Mesenchymal stem cell (in vitro differentiated cells and primary cell): ENCODE results near the gene IL5RA.

Experiments used
- DNase-seq: peaks from one replicate; pipeline ENCODE4 v3.0.0-alpha.2; 2013
- H2AFZ ChIP-seq: one replicate; pipeline ENCODE4 v1.6.1; 2013; ENCODE audit warnings: low read depth, mild to moderate bottlenecking, control low read depth, inconsistent platforms, low read length, moderate library complexity
- H2AK5ac ChIP-seq: 2 replicates; pipeline ENCODE4 v1.6.1; 2013; ENCODE audit warnings: low read length, moderate library complexity, mild to moderate bottlenecking, inconsistent platforms; ENCODE audit not compliant: severe bottlenecking
- H2BK120ac ChIP-seq: one replicate; pipeline ENCODE4 v1.6.1; 2013; ENCODE audit warnings: low read depth, mild to moderate bottlenecking, inconsistent platforms, low read length, moderate library complexity
- H2BK12ac ChIP-seq, 2 experiments: one replicate each; pipeline ENCODE4 v1.6.1; 2013; ENCODE audit warnings: inconsistent platforms in 2 of 2, low read length in 2 of 2, mild to moderate bottlenecking in 2 of 2, moderate library complexity in 2 of 2, control low read depth in 1 of 2
- H2BK15ac ChIP-seq: one replicate; pipeline ENCODE4 v1.6.1; 2013; ENCODE audit warnings: mild to moderate bottlenecking, low read depth, inconsistent platforms; ENCODE audit not compliant: poor library complexity, severe bottlenecking
- H2BK5ac ChIP-seq: 2 replicates; pipeline ENCODE4 v1.6.1; 2013; ENCODE audit warnings: low read depth, mild to moderate bottlenecking, low read length, control low read depth, inconsistent platforms; ENCODE audit not compliant: poor library complexity, severe bottlenecking
- H3K14ac ChIP-seq, 2 experiments: one replicate each; pipeline ENCODE4 v1.6.1; 2013; ENCODE audit warnings: inconsistent platforms in 2 of 2, low read length in 2 of 2, control low read depth in 1 of 2, mild to moderate bottlenecking in 1 of 2, moderate library complexity in 1 of 2
- H3K18ac ChIP-seq, 2 experiments: one replicate each; pipeline ENCODE4 v1.6.1; 2013; ENCODE audit warnings: inconsistent platforms in 2 of 2, low read length in 2 of 2, control low read depth in 1 of 2, low read depth in 1 of 2, mild to moderate bottlenecking in 1 of 2
- H3K23ac ChIP-seq, 2 experiments: one replicate each; pipeline ENCODE4 v1.6.1; 2013; ENCODE audit warnings: inconsistent platforms in 2 of 2, low read length in 2 of 2, mild to moderate bottlenecking in 2 of 2, moderate library complexity in 2 of 2, control low read depth in 1 of 2
- H3K27ac ChIP-seq: 2 replicates; pipeline ENCODE4 v1.5.1; 2013; ENCODE audit warnings: mild to moderate bottlenecking, moderate library complexity, low read length, control low read depth, inconsistent platforms; ENCODE audit not compliant: poor library complexity, severe bottlenecking
- H3K27me3 ChIP-seq, 2 experiments: 2 replicates each; pipeline versions ENCODE4 v1.6.1 to v1.7.0; 2013; ENCODE audit warnings: low read length in 2 of 2, mild to moderate bottlenecking in 2 of 2, moderate library complexity in 2 of 2, control low read depth in 1 of 2, inconsistent platforms in 1 of 2; ENCODE audit not compliant: control insufficient read depth in 1 of 2, insufficient read depth in 1 of 2
- H3K36me3 ChIP-seq, 2 experiments: 2 replicates each; pipeline versions ENCODE4 v1.6.1 to v1.7.0; 2013; ENCODE audit warnings: low read length in 2 of 2, control low read depth in 1 of 2, inconsistent platforms in 1 of 2, low read depth in 1 of 2, mild to moderate bottlenecking in 1 of 2; ENCODE audit not compliant: insufficient read depth in 2 of 2, control insufficient read depth in 1 of 2
- H3K4ac ChIP-seq, 2 experiments: one replicate each; pipeline ENCODE4 v1.6.1; 2013; ENCODE audit warnings: inconsistent platforms in 2 of 2, low read length in 2 of 2, mild to moderate bottlenecking in 2 of 2, moderate library complexity in 2 of 2, control low read depth in 1 of 2, low read depth in 1 of 2
- H3K4me1 ChIP-seq: 2 replicates; pipeline ENCODE4 v1.6.1; 2013; ENCODE audit warnings: low read depth, low read length, control low read depth; ENCODE audit not compliant: control insufficient read depth, insufficient read depth
- H3K4me2 ChIP-seq: 2 replicates; pipeline ENCODE4 v1.6.1; 2013; ENCODE audit warnings: low read length, mild to moderate bottlenecking, inconsistent platforms; ENCODE audit not compliant: poor library complexity, severe bottlenecking
- H3K4me3 ChIP-seq, 2 experiments: 2 replicates each; pipeline versions ENCODE4 v1.5.1 to v1.7.0; 2013; ENCODE audit warnings: low read length in 2 of 2, mild to moderate bottlenecking in 2 of 2, control low read depth in 1 of 2, low read depth in 1 of 2; ENCODE audit not compliant: insufficient read depth in 1 of 2
- H3K79me1 ChIP-seq: replicated peaks from 2 replicates; pipeline ENCODE4 v1.6.1; 2013; ENCODE audit warnings: mild to moderate bottlenecking, control low read depth, low read length, inconsistent platforms; ENCODE audit not compliant: poor library complexity, severe bottlenecking
- H3K9ac ChIP-seq: 2 replicates; pipeline ENCODE4 v1.7.0; 2013; ENCODE audit warnings: mild to moderate bottlenecking, low read length, moderate library complexity
- H3K9me3 ChIP-seq: 2 replicates; pipeline ENCODE4 v1.7.0; 2013; ENCODE audit warnings: mild to moderate bottlenecking, low read length; ENCODE audit not compliant: control insufficient read depth
- H4K8ac ChIP-seq: one replicate; pipeline ENCODE4 v1.6.1; 2013; ENCODE audit warnings: inconsistent platforms, mild to moderate bottlenecking, low read length, moderate library complexity
- H4K91ac ChIP-seq: one replicate; pipeline ENCODE4 v1.6.1; 2013; ENCODE audit warnings: mild to moderate bottlenecking, low read length, inconsistent platforms
- WGBS: methylation state at CpG from one replicate; pipeline ENCODE4 v1.1.7; 2013; ENCODE audit warnings: mixed read lengths; 5-methylcytosine and 5-hydroxymethylcytosine counted together

The IL5RA gene

GRCh38 chr3:3149560-3149959 lies 39.4 kb upstream of the IL5RA start:
- Histone ChIP-seq H3K36me3 (peaks cover 8 to 98% of the 10 kb centered on the region in 2 experiments), H4K8ac (no peak overlapping the region), H3K4me3 (no peak overlapping the region), H3K27me3 (no peaks in the 10 kb centered on the region), H4K91ac (no peak overlapping the region), H3K14ac (no peak overlapping the region), H3K4me2 (no peak overlapping the region), H3K4ac (no peak overlapping the region), H3K4me1 (no peaks in the 10 kb centered on the region), H3K9me3 (no peaks in the 10 kb centered on the region), H3K9ac (peak overlapping the region; percentile 3), H3K23ac (no peak overlapping the region), H2BK5ac (no peak overlapping the region), H2BK15ac (no peak overlapping the region), H2AK5ac (no peak overlapping the region), H2BK120ac (no peak overlapping the region), H3K79me1 (peaks cover 1% of the 10 kb centered on the region), H3K27ac (no peak overlapping the region), H2AFZ (no peak overlapping the region), H3K18ac (no peak overlapping the region), H2BK12ac (no peak overlapping the region)
- DNase-seq, result no peak
- WGBS, result no CpG with 5 or more reads among the region's 1 CpG

GRCh38 chr3:3145831-3146230 lies 35.7 kb upstream of the IL5RA start:
- Histone ChIP-seq H3K4me1 (no peaks in the 10 kb centered on the region), H3K4me3 (no peak overlapping the region), H2AK5ac (no peak overlapping the region), H3K79me1 (no peaks in the 10 kb centered on the region), H3K4me2 (no peak overlapping the region), H3K27ac (no peak overlapping the region), H2BK15ac (no peak overlapping the region), H3K14ac (no peak overlapping the region), H4K8ac (no peak overlapping the region), H3K23ac (no peak overlapping the region), H2AFZ (no peak overlapping the region), H2BK12ac (no peak overlapping the region), H3K27me3 (no peaks in the 10 kb centered on the region), H3K4ac (no peak overlapping the region), H3K36me3 (peaks cover 10 to 97% of the 10 kb centered on the region in 2 experiments), H2BK5ac (no peak overlapping the region), H4K91ac (no peak overlapping the region), H3K9me3 (no peaks in the 10 kb centered on the region), H3K18ac (no peak overlapping the region), H2BK120ac (no peak overlapping the region), H3K9ac (no peak overlapping the region)
- WGBS, result 90% methylated on average over 8 of the region's 8 CpGs
- DNase-seq, result no peak

GRCh38 chr3:3141939-3142338 lies 31.8 kb upstream of the IL5RA start:
- Histone ChIP-seq H2AFZ (no peak overlapping the region), H4K91ac (no peak overlapping the region), H3K4ac (no peak overlapping the region), H3K27me3 (no peaks in the 10 kb centered on the region), H3K79me1 (peaks cover 5% of the 10 kb centered on the region), H4K8ac (no peak overlapping the region), H2BK15ac (no peak overlapping the region), H3K4me2 (no peak overlapping the region), H3K4me3 (no peak overlapping the region), H3K4me1 (no peaks in the 10 kb centered on the region), H3K27ac (no peak overlapping the region), H3K23ac (no peak overlapping the region), H3K36me3 (peaks cover 19 to 97% of the 10 kb centered on the region in 2 experiments), H3K14ac (no peak overlapping the region), H3K18ac (no peak overlapping the region), H2AK5ac (no peak overlapping the region), H2BK12ac (no peak overlapping the region), H3K9ac (no peak overlapping the region), H2BK120ac (no peak overlapping the region), H2BK5ac (no peak overlapping the region), H3K9me3 (no peaks in the 10 kb centered on the region)
- DNase-seq, result no peak

GRCh38 chr3:3137526-3137925 lies 27.4 kb upstream of the IL5RA start:
- H4K91ac ChIP-seq, result no peak overlapping the region
- H3K36me3 ChIP-seq, result peaks cover 11 to 76% of the 10 kb centered on the region in 2 experiments
- no peak overlapping the region for H2BK5ac ChIP-seq
- H4K8ac ChIP-seq, result no peak overlapping the region
- H2BK15ac ChIP-seq, result no peak overlapping the region
- no peak overlapping the region for H2AK5ac ChIP-seq
- H3K14ac ChIP-seq, result no peak overlapping the region
- H2BK120ac ChIP-seq, result no peak overlapping the region
- no peak overlapping the region for H3K4ac ChIP-seq
- no peak overlapping the region for H3K9ac ChIP-seq
- no peak for DNase-seq
- H3K4me2 ChIP-seq, result no peak overlapping the region
- H3K4me3 ChIP-seq, result no peak overlapping the region
- no peak overlapping the region for H2AFZ ChIP-seq
- 93% methylated on average over 2 of the region's 6 CpGs for WGBS
- H3K4me1 ChIP-seq, result no peaks in the 10 kb centered on the region
- H3K9me3 ChIP-seq, result no peaks in the 10 kb centered on the region
- no peak overlapping the region for H3K23ac ChIP-seq
- H3K27me3 ChIP-seq, result no peaks in the 10 kb centered on the region
- peaks cover 14% of the 10 kb centered on the region for H3K79me1 ChIP-seq
- H3K18ac ChIP-seq, result no peak overlapping the region
- H3K27ac ChIP-seq, result no peak overlapping the region
- no peak overlapping the region for H2BK12ac ChIP-seq
